Choroid plexus epithelial cell (primary cell): Measurements from ENCODE around the gene ZFP57.
"Not testable (repeated sequence)": the region's sequence is repeated elsewhere in the genome, so short reads cannot be mapped to it uniquely, and the experiment has no call there.

Source experiments
- DNase-seq: peaks from one replicate; pipeline ENCODE4 v3.0.0-alpha.2; 2010; ENCODE audit warnings: low read depth
- H3K4me3 ChIP-seq: 2 replicates; pipeline ENCODE4 v1.5.1; 2011; ENCODE audit warnings: low read depth, mild to moderate bottlenecking, control low read depth, low read length, moderate library complexity
- CTCF ChIP-seq: conservative IDR thresholded peaks from 2 replicates; pipeline ENCODE4 v1.5.1; 2011; ENCODE audit warnings: low read depth, mild to moderate bottlenecking, control low read depth, inconsistent platforms, low read length, moderate library complexity

The ZFP57 gene

GRCh38 chr6:29674008-29674407 lies 6.9 kb downstream of the ZFP57 start:
- no peak for TF ChIP-seq CTCF
- DNase-seq = no peak
- no peak overlapping the region for H3K4me3 ChIP-seq

- DNase-seq = no peak
- H3K4me3 ChIP-seq = no peak overlapping the region
- no peak for TF ChIP-seq CTCF
Measured at GRCh38 chr6:29673161-29673560, 7.8 kb downstream of the ZFP57 start.

GRCh38 chr6:29672116-29672515 lies 8.8 kb downstream of the ZFP57 start:
- DNase-seq, H3K4me3 ChIP-seq: not testable (repeated sequence)

- H3K4me3 ChIP-seq = no peak overlapping the region
- TF ChIP-seq CTCF = no peak
- no peak for DNase-seq
Measured at GRCh38 chr6:29671026-29671425, 9.9 kb downstream of the ZFP57 start.

DNA sequence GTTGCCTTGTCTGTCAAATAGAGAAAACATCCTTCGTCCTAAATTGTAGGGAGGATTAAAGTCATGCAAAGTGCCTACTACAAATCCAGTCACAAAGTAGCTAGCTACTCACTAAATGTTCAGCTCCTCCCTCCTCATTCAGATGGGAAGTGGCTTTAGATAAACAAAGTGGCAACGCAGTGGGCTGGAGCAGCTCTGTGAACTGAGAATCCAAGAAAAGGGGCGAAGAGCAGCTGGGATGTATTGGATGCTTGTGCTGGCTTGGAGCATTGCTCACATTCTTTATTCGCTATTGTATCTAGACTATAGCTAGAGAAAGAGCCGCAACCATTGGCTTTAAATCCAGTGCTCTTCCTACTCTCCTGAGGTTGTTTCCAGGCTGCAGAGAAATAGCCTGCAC lies 13.8 kb downstream of the ZFP57 start:
- DNase-seq = no peak
- H3K4me3 ChIP-seq = no peak overlapping the region
- no peak for TF ChIP-seq CTCF

GRCh38 chr6:29666826-29667130 lies 14.2 kb downstream of the ZFP57 start:
- DNase-seq = no peak
- H3K4me3 ChIP-seq = no peak overlapping the region
- TF ChIP-seq CTCF = no peak

DNA sequence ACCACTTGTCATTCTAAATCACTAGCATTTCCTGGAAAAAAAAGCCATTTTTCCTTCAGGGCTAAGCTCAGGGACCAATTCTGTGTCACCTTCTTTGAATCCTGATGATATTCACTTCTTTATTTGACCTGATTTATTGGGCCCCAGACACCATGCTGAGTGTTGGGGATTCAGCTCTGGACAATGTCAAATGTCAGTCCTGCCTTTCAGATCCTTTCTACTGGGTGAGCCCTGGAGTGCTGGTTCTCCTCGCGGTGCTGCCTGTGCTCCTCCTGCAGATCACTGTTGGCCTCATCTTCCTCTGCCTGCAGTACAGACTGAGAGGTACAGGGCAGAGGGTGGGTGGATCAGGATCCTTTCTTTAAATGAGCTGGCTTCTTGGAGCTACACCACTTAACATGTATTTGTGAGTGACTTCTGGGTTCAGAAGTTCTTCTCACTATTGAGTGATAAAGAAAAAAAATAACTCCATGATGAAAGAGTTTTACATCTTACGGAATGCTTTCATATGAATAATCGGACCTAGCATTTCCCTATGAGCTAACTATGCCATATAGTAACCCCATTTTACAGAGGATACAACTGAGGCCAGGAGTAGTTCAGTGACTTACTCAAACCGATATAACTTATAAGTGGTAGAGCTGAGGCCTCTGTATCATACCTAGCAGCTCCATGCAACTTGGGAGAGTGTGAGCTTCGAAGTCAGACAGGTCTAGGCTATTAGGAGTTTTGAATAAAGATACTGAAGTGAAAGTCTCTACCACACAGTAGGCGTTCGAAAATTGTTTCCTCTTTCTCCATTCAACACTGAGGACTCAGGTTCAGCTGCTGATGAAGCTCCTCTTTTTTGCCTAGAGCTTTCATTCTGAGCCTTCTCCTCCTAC lies 14.8 kb downstream of the ZFP57 start:
- no peak overlapping the region for H3K4me3 ChIP-seq
- no peak for DNase-seq
- no peak for TF ChIP-seq CTCF
